Frontal cortex (tissue), 4 donors: Measurements from ENCODE around the gene NANOS3. TPM values are rescaled to one million over a fixed set of nuclear protein-coding genes. Genes with fewer than 3 reads are reported as not detected.
"Not testable (repeated sequence)": the region's sequence is repeated elsewhere in the genome, so short reads cannot be mapped to it uniquely, and the experiment has no call there.

ENCODE experiments used
- DNase-seq, 2 donors: peaks; one replicate each; pipeline ENCODE4 v3.0.0; 2012; ENCODE audit warnings: low spot score in 2 of 2
- FAIRE-seq: peaks from 2 replicates; lab custom pipeline; 2012; peaks lifted over from hg19 to GRCh38; lab: Jason Lieb, UNC
- small RNA-seq: library from RNA; depleted of rRNA; stranded (forward); fragments of <200 nt; gene quantifications from one replicate; pipeline ENCODE3, GENCODE V24; 2014
- total RNA-seq: library from RNA; depleted of rRNA; stranded (reverse); fragments of >200 nt; gene quantifications from one replicate; pipeline ENCODE4 v1.2.3, GENCODE V29; 2014
- donor health status: control.
- donor health status: control.
- donor health status: control.

NANOS3 gene
- total RNA-seq, 1 donor from 2014 or later: 3.7 TPM

DNA sequence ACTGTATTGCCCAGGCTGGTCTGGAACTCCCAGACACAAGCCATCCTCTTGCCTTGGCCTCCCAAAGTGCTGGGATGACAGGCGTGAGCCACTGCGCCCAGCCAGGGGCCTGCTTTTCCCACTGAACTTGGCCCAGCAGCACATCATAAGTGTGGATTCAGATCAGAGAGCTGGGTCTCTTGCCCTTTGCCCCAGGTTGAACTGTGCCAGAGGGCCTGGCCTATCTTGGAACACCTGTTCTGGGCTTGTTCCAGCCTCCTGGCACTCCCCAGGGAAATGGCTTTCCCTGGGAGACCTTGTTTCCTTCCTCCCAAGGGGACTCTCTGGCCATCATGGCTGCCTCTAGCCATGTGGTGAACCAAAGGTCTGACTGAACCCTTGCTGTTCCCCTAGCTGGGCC, 32.5 kb downstream of the NANOS3 start:
- DNase-seq (no peak), FAIRE-seq (no peak)

DNA sequence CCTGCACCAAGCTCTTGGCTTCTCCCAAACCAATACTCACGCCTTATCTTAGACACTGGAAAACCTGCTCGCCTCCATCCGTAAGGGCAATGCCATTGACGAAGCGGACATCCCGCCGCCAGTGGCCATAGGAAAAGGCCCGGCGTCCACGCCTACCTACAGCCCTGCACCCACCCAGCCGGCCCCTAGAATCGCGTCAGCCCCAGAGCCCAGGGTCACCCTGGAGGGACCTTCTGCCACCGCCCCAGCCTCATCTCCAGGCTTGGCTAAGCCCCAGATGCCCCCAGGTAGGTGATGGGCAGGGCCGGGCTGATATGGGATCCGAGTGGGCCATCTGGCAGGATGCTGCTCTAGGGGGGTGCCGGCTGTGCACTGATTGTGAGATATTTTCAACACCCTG, 36.4 kb downstream of the NANOS3 start:
- FAIRE-seq (no peak), DNase-seq (no peak)

DNA sequence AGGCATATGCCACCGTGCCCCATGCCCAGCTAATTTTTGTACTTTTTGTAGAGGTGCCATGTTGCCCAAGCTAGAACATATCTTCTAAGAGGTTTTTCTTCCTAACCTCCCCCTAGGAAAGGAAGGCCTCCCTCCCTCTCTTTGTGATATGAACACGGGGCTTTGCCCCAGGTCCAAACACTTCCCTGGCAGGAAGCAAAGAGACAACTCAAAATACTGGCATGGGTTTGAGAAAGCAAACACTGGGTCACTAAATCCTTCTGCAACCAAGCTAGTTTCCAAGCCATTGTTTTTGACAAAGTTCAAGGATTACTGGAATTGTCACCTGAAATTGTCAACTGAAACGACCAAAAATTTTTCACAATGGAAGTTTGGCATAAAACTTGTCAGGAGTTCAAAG, 37.8 kb downstream of the NANOS3 start:
- FAIRE-seq: no peak

DNA sequence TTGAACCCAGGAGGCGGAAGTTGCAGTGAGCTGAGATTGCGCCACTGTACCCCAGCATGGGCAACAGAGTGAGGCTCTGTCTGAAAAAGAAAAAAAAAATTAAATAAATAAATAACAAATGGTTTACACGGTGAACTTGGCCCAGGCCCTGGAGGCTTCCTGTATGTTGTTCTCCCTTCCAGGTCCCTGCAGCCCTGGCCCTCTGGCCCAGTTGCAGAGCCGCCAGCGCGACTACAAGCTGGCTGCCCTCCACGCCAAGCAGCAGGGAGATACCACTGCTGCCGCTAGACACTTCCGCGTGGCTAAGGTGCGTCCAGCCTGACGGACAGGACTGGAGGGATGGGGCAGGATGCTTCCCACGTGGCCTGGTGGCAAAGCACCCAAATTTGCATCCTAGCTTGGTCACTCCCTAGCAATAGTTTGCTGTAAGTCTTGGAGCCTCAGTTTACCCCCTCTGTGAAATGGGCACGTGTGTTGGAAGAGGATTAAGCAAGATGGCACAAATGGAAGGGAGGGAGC, 41.0 kb downstream of the NANOS3 start:
- FAIRE-seq (no peak), DNase-seq (no peak)

More for the DNA sequence above, 37.8 kb downstream of the NANOS3 start:
- DNase-seq: no peak

DNA sequence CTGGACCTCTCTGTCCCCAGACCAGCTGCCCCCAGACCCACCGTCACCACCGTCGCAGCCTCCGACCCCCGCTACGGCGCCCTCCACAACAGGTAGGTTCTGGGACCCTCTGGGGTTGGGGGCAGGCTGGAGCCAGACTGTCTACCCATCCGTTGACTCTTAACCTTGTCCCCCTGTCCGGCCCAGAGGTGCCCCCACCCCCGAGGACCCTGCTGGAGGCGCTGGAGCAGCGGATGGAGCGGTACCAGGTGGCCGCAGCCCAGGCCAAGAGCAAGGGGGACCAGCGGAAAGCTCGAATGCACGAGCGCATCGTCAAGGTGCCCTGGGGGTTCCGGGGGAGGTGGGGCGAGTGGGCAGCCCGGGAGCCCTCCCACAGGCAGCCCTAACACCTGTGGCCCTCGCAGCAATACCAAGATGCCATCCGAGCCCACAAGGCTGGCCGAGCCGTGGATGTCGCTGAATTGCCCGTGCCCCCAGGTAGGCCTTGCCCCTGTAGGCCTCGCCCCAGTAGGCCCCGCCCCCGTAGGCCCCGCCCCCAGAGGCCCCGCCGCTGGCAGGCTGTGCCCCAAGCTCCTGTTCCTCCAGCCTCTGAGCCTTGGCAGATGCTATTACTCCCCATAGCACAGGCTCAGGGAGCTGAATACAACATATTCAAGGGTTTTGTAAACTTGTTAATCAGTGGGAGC, 41.9 kb downstream of the NANOS3 start:
- no peak for FAIRE-seq
- no peak for DNase-seq

DNA sequence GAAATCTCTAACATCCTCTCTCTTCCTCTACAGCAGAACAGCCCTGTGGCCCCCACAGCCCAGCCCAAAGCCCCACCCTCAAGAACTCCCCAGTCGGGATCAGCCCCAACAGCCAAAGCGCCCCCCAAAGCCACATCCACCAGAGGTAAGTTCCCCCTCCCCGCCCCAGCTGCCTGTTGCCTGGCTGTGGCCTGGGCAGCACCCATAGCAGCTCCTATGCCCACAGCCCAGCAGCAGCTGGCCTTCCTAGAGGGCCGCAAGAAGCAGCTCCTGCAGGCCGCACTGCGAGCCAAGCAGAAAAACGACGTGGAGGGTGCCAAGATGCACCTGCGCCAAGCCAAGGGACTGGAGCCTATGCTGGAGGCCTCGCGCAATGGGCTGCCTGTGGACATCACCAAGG, 43.6 kb downstream of the NANOS3 start:
- no peak for FAIRE-seq
- no peak for DNase-seq

DNA sequence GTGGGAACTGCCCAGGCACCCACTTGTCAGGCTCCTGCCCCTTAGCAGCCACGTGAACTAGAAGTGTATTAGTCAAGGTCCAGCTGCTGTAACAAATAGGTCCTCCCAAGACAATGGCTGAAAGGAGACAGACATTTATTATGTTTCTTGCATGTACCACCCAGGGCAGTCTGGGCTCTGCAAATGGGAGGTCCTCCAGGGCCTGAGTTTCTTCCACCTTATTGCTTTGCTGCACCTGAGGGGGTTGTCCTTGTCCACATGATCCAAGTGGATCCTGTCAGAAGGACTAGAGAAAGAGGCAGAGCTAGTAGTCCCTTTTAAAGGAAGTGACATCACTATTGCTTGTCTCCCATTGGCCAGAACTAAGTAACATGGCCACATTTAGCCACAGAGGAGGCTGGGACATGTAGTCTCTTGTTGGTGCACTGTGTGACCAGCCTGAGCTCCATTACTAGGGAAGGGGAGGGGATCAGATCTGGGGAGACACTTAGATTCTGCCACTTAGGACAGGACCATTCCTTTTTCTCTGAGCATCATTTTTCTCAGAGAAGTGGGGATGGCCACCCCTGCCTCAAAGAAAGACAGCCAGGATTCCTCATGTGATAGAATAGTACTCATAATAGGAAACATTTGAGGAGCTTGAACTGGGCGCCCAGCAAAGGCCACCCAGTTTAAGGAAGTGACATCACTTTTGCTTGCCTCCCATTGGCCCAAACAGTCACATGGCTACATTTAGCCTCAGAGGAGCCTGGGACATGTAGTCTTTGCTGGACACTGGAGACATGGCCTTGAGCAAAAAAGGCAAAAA, 44.2 kb downstream of the NANOS3 start:
- DNase-seq: no peak
- no peak for FAIRE-seq

DNA sequence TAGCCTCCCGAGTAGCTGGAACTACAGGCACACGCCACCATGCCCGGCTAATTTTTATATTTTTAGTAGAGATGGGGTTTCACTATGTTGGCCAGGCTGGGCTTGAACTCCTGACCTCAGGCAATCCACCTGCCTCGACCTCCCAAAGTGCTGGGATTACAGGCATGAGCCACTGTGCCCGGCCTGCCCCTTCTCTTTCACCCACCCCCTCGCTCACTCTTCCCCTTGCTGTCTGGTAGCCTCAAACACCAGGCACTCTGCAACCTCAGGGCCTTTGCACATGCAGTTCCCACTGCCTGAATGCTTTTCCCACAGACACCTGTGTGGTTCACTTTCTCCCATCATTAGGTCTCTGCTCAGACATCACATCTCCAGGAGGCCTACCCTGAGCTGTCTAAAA, 45.2 kb downstream of the NANOS3 start:
- not testable (repeated sequence) for FAIRE-seq, DNase-seq

DNA sequence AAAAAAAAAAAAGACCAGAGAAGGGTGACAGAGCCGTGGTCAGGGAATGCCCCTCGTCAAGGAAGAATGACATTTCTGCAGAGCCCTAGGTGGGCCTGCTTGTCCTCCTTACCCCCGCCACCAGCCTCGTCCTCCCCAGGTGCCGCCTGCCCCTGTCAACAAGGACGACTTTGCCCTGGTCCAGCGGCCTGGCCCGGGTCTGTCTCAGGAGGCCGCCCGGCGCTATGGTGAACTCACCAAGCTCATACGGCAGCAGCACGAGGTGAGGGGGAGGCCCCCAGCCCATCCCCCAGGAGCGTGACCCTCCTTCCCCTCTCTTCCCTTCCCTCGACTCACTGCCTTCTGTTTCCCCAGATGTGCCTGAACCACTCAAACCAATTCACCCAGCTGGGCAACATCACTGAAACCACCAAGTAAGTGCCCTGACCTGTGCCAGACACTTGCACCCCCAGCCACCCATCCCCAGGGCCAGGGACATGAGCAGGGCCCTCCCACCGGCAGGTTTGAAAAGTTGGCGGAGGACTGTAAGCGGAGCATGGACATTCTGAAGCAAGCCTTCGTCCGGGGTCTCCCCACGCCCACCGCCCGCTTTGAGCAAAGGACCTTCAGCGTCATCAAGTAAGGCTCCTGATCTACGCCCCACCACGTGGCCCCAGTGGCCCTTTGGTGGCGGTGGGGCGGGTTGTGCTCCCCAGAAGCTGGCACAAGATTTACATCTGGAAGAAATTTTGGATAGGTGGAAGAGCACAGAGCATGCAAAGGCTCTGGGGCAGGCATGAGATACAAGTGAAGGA, 46.5 kb downstream of the NANOS3 start:
- no peak for FAIRE-seq
- no peak for DNase-seq

DNA sequence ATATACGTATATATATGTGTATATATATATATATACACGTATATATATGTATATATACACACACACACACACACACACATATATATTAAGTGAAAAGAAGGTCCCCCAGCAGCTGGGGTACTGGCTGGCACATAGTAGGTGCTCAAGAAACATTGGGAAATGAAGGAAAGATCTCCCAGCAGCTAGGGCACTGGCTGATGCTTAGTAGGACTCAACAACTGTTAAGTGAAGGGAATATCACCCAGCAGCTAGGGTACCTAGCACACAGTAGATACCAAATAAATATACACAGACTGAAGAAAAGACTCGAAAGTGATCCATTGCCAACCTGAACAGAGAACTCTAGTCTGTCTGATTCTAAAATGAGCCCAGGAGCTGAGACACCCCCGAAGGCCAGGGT, 49.1 kb downstream of the NANOS3 start:
- DNase-seq (no peak), FAIRE-seq (no peak)

DNA sequence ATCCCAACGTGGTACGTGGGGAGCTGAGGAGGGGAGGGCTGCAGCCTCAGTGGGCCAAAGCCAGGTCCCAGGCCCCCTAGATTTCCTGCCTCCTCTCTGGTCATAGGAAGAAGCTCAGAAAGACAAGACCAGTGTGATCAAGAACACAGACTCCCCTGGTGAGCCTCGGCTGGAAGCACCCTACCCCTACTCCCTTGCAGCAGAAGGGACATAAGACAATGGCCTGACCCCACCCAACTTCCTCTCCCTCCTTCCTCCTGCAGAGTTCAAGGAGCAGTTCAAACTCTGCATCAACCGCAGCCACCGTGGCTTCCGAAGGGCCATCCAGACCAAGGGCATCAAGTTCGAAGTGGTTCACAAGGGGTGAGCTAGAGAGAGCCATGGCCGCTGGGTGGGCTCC, 49.8 kb downstream of the NANOS3 start:
- FAIRE-seq (no peak), DNase-seq (no peak)

DNA sequence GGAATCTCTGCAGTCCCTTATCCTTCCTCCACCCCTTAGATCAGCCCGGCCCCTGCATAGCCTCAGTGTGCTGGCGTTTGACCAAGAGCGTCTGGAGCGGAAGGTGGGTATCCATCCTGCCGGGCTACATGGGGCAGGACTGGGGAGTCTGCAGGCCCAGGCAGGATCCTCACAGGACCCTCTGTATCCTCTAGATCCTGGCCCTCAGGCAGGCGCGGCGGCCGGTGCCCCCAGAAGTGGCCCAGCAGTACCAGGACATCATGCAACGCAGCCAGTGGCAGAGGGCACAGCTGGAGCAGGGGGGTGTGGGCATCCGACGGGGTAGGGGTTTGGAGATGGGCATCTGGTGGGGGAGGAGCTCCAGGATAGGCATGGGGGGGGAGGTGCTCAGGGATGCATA, 52.4 kb downstream of the NANOS3 start:
- DNase-seq: no peak
- FAIRE-seq: no peak

DNA sequence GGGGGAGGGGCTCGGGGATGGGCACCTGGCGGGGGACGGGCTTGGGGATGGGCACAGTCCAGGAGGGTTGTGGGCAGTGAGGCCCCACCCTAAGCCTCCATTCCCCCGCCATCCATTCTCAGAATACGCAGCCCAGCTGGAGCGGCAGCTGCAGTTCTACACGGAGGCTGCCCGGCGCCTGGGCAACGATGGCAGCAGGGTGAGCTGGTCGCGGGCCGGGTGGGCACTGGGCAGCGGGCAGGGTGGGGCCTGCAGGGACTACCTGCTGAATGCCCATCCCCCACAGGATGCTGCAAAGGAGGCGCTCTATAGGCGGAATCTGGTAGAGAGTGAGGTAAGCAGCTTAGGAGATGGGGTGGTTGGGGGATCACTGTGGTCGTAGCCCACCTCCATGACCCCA, 53.0 kb downstream of the NANOS3 start:
- no peak for FAIRE-seq

More for the DNA sequence above, 53.0 kb downstream of the NANOS3 start:
- no peak for DNase-seq

Small RNA genes lying within 50 kb of the gene (small RNA-seq; reads per million reads assigned to genes)
- gene MIR181C (1,818 reads per million, percentile 100 among the genes with 10 or more reads in this experiment), gene MIR181D (271 reads per million, percentile 99 among the genes with 10 or more reads in this experiment)

Other genes starting within 250 kb of the NANOS3 start
- gene MRI1, start 112.6 kb upstream of the NANOS3 start, total RNA-seq: 15.9 TPM
- gene C19orf53, start 102.7 kb upstream of the NANOS3 start, total RNA-seq: 20.8 TPM
- gene ZSWIM4, start 81.7 kb upstream of the NANOS3 start, total RNA-seq: 6.9 TPM
- gene BRME1, start 29.0 kb downstream of the NANOS3 start, total RNA-seq: 13.0 TPM
- gene CC2D1A, start 29.1 kb downstream of the NANOS3 start, total RNA-seq: 10.2 TPM
- gene PODNL1, start 61.3 kb downstream of the NANOS3 start, total RNA-seq: 0.41 TPM
- 13.0 TPM for gene DCAF15, start 75.4 kb downstream of the NANOS3 start, total RNA-seq
- gene RFX1, start 129.2 kb downstream of the NANOS3 start, total RNA-seq: 1.2 TPM
- not detected for gene RLN3, start 151.0 kb downstream of the NANOS3 start, total RNA-seq
- gene IL27RA, start 154.6 kb downstream of the NANOS3 start, total RNA-seq: 5.7 TPM
- 3.3 TPM for gene PALM3, start 184.9 kb downstream of the NANOS3 start, total RNA-seq
- gene MISP3, start 195.7 kb downstream of the NANOS3 start, total RNA-seq: 0.41 TPM
- not detected for gene C19orf67, start 208.6 kb downstream of the NANOS3 start, total RNA-seq
- gene SAMD1, start 213.6 kb downstream of the NANOS3 start, total RNA-seq: 43.2 TPM
- gene PRKACA, start 240.6 kb downstream of the NANOS3 start, total RNA-seq: 22.0 TPM